Keratinocyte (primary cell): ENCODE measurements around the gene ABHD2.

Experiments used
- EZH2 ChIP-seq: IDR thresholded peaks from one replicate; pipeline ENCODE4 v1.6.1; 2012; ENCODE audit warnings: inconsistent platforms, mild to moderate bottlenecking, low read length, moderate library complexity
- TF ChIP-seq, protein P1 (sequence below), 3 experiments: IDR thresholded peaks in 1 of 3; conservative IDR thresholded peaks in 1 of 3; optimal IDR thresholded peaks in 1 of 3; 2 replicates in 2 of 3; 3 replicates in 1 of 3; pipeline versions ENCODE3 to v1.5.1; 2011; ENCODE audit warnings: low read length in 3 of 3, mild to moderate bottlenecking in 3 of 3, moderate library complexity in 2 of 3, control low read depth in 1 of 3, inconsistent platforms in 1 of 3; ENCODE audit not compliant: insufficient read depth in 2 of 3; ENCODE audit errors: extremely low read depth in 1 of 3

- TF ChIP-seq, protein P1, sequence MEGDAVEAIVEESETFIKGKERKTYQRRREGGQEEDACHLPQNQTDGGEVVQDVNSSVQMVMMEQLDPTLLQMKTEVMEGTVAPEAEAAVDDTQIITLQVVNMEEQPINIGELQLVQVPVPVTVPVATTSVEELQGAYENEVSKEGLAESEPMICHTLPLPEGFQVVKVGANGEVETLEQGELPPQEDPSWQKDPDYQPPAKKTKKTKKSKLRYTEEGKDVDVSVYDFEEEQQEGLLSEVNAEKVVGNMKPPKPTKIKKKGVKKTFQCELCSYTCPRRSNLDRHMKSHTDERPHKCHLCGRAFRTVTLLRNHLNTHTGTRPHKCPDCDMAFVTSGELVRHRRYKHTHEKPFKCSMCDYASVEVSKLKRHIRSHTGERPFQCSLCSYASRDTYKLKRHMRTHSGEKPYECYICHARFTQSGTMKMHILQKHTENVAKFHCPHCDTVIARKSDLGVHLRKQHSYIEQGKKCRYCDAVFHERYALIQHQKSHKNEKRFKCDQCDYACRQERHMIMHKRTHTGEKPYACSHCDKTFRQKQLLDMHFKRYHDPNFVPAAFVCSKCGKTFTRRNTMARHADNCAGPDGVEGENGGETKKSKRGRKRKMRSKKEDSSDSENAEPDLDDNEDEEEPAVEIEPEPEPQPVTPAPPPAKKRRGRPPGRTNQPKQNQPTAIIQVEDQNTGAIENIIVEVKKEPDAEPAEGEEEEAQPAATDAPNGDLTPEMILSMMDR (optimal IDR thresholded peaks at IDR 0.05 in 1 of 3, IDR thresholded peaks at IDR 0.05 in 1 of 3, conservative IDR thresholded peaks at IDR 0.05 in 1 of 3; ENCODE audit: extremely low read depth in 1 of 3, insufficient read depth in 2 of 3, low read length in 3 of 3) = no peak
- no peak for TF ChIP-seq EZH2
Observed at GRCh38 chr15:89111352-89111751, 23.1 kb downstream of the ABHD2 start.
